ENCODE measurements around the gene SKP2.

- TF ChIP-seq, protein P1, sequence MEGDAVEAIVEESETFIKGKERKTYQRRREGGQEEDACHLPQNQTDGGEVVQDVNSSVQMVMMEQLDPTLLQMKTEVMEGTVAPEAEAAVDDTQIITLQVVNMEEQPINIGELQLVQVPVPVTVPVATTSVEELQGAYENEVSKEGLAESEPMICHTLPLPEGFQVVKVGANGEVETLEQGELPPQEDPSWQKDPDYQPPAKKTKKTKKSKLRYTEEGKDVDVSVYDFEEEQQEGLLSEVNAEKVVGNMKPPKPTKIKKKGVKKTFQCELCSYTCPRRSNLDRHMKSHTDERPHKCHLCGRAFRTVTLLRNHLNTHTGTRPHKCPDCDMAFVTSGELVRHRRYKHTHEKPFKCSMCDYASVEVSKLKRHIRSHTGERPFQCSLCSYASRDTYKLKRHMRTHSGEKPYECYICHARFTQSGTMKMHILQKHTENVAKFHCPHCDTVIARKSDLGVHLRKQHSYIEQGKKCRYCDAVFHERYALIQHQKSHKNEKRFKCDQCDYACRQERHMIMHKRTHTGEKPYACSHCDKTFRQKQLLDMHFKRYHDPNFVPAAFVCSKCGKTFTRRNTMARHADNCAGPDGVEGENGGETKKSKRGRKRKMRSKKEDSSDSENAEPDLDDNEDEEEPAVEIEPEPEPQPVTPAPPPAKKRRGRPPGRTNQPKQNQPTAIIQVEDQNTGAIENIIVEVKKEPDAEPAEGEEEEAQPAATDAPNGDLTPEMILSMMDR (IDR thresholded peaks at IDR 0.05; ENCODE audit: low read length), result no peak
- no peak for TF ChIP-seq EZH2 (IDR thresholded peaks at IDR 0.05; ENCODE audit: borderline replicate concordance, low read length)
These were observed 43.0 kb upstream of the SKP2 start for GRCh38 chr5:36108758-36109460.

Data from OCI-LY1 (cell line).